Measurements from ENCODE around the gene C8A.

C8A gene

DNA sequence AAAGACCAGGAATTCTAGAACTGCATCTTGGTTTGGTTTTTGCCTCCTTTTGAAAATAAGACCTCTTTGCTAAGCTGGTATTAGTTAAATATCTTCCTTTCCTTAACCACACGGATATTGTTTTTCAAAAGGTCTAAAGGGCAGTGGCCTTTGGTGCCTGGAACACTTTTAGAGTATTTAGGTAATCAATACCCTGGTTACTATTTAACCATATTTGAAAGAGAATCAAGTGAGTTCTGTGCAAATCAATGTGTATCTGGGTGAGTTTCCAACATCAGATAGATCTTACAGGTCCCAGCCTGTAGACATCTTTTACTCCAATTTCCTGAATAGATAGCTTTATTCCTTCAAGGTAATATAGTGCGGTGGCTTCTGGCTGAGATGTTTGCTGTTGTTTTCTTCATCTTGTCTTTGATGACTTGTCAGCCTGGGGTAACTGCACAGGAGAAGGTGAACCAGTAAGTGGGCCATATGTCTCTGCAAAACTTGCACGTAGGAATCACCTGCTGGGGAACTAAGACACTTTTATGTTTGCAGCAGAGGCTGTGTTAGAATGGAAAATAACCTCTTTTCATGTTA is at the start of gene C8A:
Gene C8A (plus strand): TSS at position 277 of the 579 bp plus-strand sequence. CDS start 105 bp downstream, at position 382.
- Mint-ChIP-seq H3K4me3 (no peak within 1 kb of the TSS), H3K27ac (no peak within 1 kb of the TSS), H3K9me3 (no peaks in the 10 kb centered on the region), H3K36me3 (ENCODE audit: low read depth) (no peaks in the 10 kb centered on the region), H3K27me3 (ENCODE audit: low read depth, poor library complexity) (no peaks in the 10 kb centered on the region), H3K4me1 (peaks cover 8% of the 10 kb centered on the region)
- TF ChIP-seq, protein P1, sequence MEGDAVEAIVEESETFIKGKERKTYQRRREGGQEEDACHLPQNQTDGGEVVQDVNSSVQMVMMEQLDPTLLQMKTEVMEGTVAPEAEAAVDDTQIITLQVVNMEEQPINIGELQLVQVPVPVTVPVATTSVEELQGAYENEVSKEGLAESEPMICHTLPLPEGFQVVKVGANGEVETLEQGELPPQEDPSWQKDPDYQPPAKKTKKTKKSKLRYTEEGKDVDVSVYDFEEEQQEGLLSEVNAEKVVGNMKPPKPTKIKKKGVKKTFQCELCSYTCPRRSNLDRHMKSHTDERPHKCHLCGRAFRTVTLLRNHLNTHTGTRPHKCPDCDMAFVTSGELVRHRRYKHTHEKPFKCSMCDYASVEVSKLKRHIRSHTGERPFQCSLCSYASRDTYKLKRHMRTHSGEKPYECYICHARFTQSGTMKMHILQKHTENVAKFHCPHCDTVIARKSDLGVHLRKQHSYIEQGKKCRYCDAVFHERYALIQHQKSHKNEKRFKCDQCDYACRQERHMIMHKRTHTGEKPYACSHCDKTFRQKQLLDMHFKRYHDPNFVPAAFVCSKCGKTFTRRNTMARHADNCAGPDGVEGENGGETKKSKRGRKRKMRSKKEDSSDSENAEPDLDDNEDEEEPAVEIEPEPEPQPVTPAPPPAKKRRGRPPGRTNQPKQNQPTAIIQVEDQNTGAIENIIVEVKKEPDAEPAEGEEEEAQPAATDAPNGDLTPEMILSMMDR (IDR thresholded peaks at IDR 0.05): no peak
- no peak for DNase-seq

DNA sequence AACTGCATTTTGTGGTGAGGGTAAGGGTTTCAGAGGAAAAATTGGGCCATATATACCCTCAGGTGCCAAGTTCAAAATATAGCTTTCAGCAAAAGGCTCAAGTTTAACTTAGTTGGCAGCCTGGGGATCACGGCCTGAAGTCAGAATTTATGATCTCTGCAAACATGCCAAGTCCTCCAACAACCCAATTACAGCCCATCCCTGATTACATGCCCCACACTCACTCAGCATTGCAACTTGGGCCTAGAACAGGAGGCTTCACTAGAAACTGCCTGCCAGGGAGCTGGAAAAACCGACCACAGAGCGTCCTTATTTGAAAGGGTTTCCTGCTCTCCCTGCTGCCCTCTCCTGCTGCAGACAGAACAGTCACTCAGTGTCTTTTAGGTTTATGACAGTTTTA is 47.8 kb upstream of the C8A start:
- Mint-ChIP-seq H3K4me3 (no peak overlapping the region), H3K27ac (no peak overlapping the region), H3K27me3 (ENCODE audit: low read depth, poor library complexity) (no peaks in the 10 kb centered on the region), H3K9me3 (peaks cover 13% of the 10 kb centered on the region), H3K36me3 (ENCODE audit: low read depth) (peaks cover 5% of the 10 kb centered on the region), H3K4me1 (peaks cover 52% of the 10 kb centered on the region)
- TF ChIP-seq, protein P1 (IDR thresholded peaks at IDR 0.05): no peak
- no peak for DNase-seq

DNA sequence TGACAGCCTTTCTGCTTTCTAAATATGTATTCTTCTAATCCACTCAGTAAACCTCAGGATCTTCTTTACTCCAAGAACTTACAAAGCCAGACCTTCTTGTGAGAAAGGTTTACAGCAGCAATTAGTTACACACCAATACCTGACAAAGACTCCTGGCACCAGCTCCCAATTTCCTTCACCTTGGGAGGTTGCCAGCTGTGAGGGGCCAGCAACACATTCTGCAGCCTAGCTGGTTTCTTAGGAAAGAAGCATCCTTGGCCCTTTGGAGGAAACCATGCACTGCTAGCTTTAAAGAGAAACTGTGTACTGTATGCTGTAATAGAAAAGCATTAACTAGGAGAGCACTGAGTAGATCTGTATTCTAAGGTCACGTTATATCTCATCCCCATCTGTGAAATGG is 46.2 kb upstream of the C8A start:
- H3K4me1 Mint-ChIP-seq: peaks cover 68% of the 10 kb centered on the region
- H3K27ac Mint-ChIP-seq: no peak overlapping the region
- H3K9me3 Mint-ChIP-seq: peaks cover 20% of the 10 kb centered on the region
- no peak for DNase-seq
- H3K4me3 Mint-ChIP-seq: no peak overlapping the region
- H3K36me3 Mint-ChIP-seq (ENCODE audit: low read depth): peaks cover 10% of the 10 kb centered on the region
- TF ChIP-seq, protein P1 (IDR thresholded peaks at IDR 0.05): no peak
- H3K27me3 Mint-ChIP-seq (ENCODE audit: low read depth, poor library complexity): peaks cover 3% of the 10 kb centered on the region

GRCh38 chr1:56811331-56811730 is 43.3 kb upstream of the C8A start:
- DNase-seq: no peak
- H3K9me3 Mint-ChIP-seq: peaks cover 30% of the 10 kb centered on the region
- H3K27me3 Mint-ChIP-seq (ENCODE audit: low read depth, poor library complexity): peaks cover 5% of the 10 kb centered on the region
- H3K4me1 Mint-ChIP-seq: peaks cover 64% of the 10 kb centered on the region
- H3K36me3 Mint-ChIP-seq (ENCODE audit: low read depth): peaks cover 11% of the 10 kb centered on the region
- no peak overlapping the region for H3K4me3 Mint-ChIP-seq
- no peak overlapping the region for H3K27ac Mint-ChIP-seq
- TF ChIP-seq, protein P1 (IDR thresholded peaks at IDR 0.05): no peak

- Mint-ChIP-seq H3K27me3 (ENCODE audit: low read depth, poor library complexity) (peaks cover 8% of the 10 kb centered on the region), H3K9me3 (peaks cover 30% of the 10 kb centered on the region), H3K36me3 (ENCODE audit: low read depth) (peaks cover 11% of the 10 kb centered on the region), H3K27ac (no peak overlapping the region), H3K4me1 (peaks cover 69% of the 10 kb centered on the region), H3K4me3 (no peak overlapping the region)
- DNase-seq: no peak
- TF ChIP-seq, protein P1 (IDR thresholded peaks at IDR 0.05): no peak
These were observed 40.4 kb upstream of the C8A start for GRCh38 chr1:56814205-56814604.

- DNase-seq: no peak
- TF ChIP-seq, protein P1 (IDR thresholded peaks at IDR 0.05): no peak
- Mint-ChIP-seq H3K4me1 (peaks cover 62% of the 10 kb centered on the region), H3K27me3 (ENCODE audit: low read depth, poor library complexity) (peaks cover 13% of the 10 kb centered on the region), H3K27ac (no peak overlapping the region), H3K4me3 (no peak overlapping the region), H3K36me3 (ENCODE audit: low read depth) (peaks cover 11% of the 10 kb centered on the region), H3K9me3 (peaks cover 30% of the 10 kb centered on the region)
These were observed 38.3 kb upstream of the C8A start for GRCh38 chr1:56816264-56816663.

Measured in nephron progenitor cell (in vitro differentiated cells).